HG02884 (cell line): Measurements from ENCODE around the gene RAB11A.
"Not testable (repeated sequence)": the region's sequence is repeated elsewhere in the genome, so short reads cannot be mapped to it uniquely, and the experiment has no call there.

ENCODE experiments used
- ATAC-seq: cut with Tn5 transposase; IDR thresholded peaks from one replicate; pipeline ENCODE4 v1.9.1; 2021; ENCODE audit warnings: mild to moderate bottlenecking, moderate library complexity; ENCODE audit not compliant: unreplicated experiment

Gene RAB11A

GRCh38 chr15:65841121-65841930 lies 28.0 kb upstream of the RAB11A start:
- ATAC-seq: no peak

GRCh38 chr15:65845826-65846519 lies 23.3 kb upstream of the RAB11A start:
- no peak for ATAC-seq

GRCh38 chr15:65847989-65848388 lies 21.3 kb upstream of the RAB11A start:
- ATAC-seq: no peak

GRCh38 chr15:65851981-65852380 lies 17.3 kb upstream of the RAB11A start:
- no peak for ATAC-seq

- no peak for ATAC-seq
Observed at GRCh38 chr15:65856821-65857455, 12.4 kb upstream of the RAB11A start.

- ATAC-seq: no peak
Observed at GRCh38 chr15:65857718-65858402, 11.4 kb upstream of the RAB11A start.

- ATAC-seq: no peak
Observed at GRCh38 chr15:65862682-65863081, 6.6 kb upstream of the RAB11A start.

GRCh38 chr15:65863106-65863505 lies 6.2 kb upstream of the RAB11A start:
- ATAC-seq: no peak

- no peak for ATAC-seq
Observed at GRCh38 chr15:65867244-65867643, 2.0 kb upstream of the RAB11A start.

GRCh38 chr15:65867933-65868332 lies 1.4 kb upstream of the RAB11A start:
- ATAC-seq: not testable (repeated sequence)

GRCh38 chr15:65868546-65869125 lies 655 bp upstream of the RAB11A start:
- no peak for ATAC-seq

- ATAC-seq: no peak
Observed at GRCh38 chr15:65869954-65870871, 922 bp downstream of the RAB11A start.

- ATAC-seq: no peak
Observed at GRCh38 chr15:65870889-65871533, 1.7 kb downstream of the RAB11A start.

GRCh38 chr15:65871886-65872285 lies 2.6 kb downstream of the RAB11A start:
- ATAC-seq: not testable (repeated sequence)

- ATAC-seq: not testable (repeated sequence)
Observed at GRCh38 chr15:65872596-65872995, 3.3 kb downstream of the RAB11A start.

- no peak for ATAC-seq
Observed at GRCh38 chr15:65873256-65873655, 4.0 kb downstream of the RAB11A start.

- no peak for ATAC-seq
Observed at GRCh38 chr15:65875458-65875857, 6.2 kb downstream of the RAB11A start.

GRCh38 chr15:65877749-65878148 lies 8.5 kb downstream of the RAB11A start:
- no peak for ATAC-seq

GRCh38 chr15:65881766-65882434 lies 12.6 kb downstream of the RAB11A start:
- ATAC-seq: no peak
